Measurements from ENCODE around the gene PLEKHM3. TPM values are rescaled to one million over a fixed set of nuclear protein-coding genes. Genes with fewer than 3 reads are reported as not detected.

The PLEKHM3 gene
- total RNA-seq, 3 donors from 2014 or later (not counting 1 experiment from before 2014, with no cell fraction given) = 21.7 to 27.7 (median 26.3) TPM

- H3K4me1 Mint-ChIP-seq = peaks cover 11 to 16% of the 10 kb centered on the region in 2 donors
- intact Hi-C loops (cut with micrococcal nuclease) = no loop called here
- Histone ChIP-seq H3K9me3 (ENCODE audit: control insufficient read depth, insufficient read depth, low read length) (no peaks in the 10 kb centered on the region), H3K4me3 (ENCODE audit: low read length) (no peak overlapping the region), H3K4me1 (ENCODE audit: control insufficient read depth, insufficient read depth, low read length) (no peaks in the 10 kb centered on the region), H3K27ac (ENCODE audit: low read length) (no peak overlapping the region), H3K36me3 (ENCODE audit: control insufficient read depth, insufficient read depth, low read length) (no peaks in the 10 kb centered on the region), H3K27me3 (ENCODE audit: control insufficient read depth, insufficient read depth, low read length) (no peaks in the 10 kb centered on the region)
- 98% methylated on average over 4 of the region's 6 CpGs for WGBS (ENCODE audit: insufficient coverage)
- TF ChIP-seq CTCF (IDR thresholded peaks at IDR 0.05) = no peak
- H3K27me3 Mint-ChIP-seq (ENCODE audit: low read depth in 2 of 2) = no peaks in the 10 kb centered on the region
- H3K36me3 Mint-ChIP-seq = no peaks in the 10 kb centered on the region
- no peak overlapping the region for H3K4me3 Mint-ChIP-seq
- H3K9me3 Mint-ChIP-seq = no peaks in the 10 kb centered on the region
- ATAC-seq = no peak
- DNase-seq = no peak
- H3K27ac Mint-ChIP-seq = no peak overlapping the region
Observed at GRCh38 chr2:207952564-207953345, 72.6 kb downstream of the PLEKHM3 start.

- TF ChIP-seq CTCF (IDR thresholded peaks at IDR 0.05) = no peak
- H3K4me1 Mint-ChIP-seq = peaks cover 11 to 21% of the 10 kb centered on the region in 2 donors
- Histone ChIP-seq H3K36me3 (ENCODE audit: control insufficient read depth, insufficient read depth, low read length) (no peaks in the 10 kb centered on the region), H3K27ac (ENCODE audit: low read length) (no peak overlapping the region), H3K4me3 (ENCODE audit: low read length) (no peak overlapping the region), H3K27me3 (ENCODE audit: control insufficient read depth, insufficient read depth, low read length) (no peaks in the 10 kb centered on the region), H3K4me1 (ENCODE audit: control insufficient read depth, insufficient read depth, low read length) (no peaks in the 10 kb centered on the region), H3K9me3 (ENCODE audit: control insufficient read depth, insufficient read depth, low read length) (no peaks in the 10 kb centered on the region)
- no peaks in the 10 kb centered on the region for H3K27me3 Mint-ChIP-seq (ENCODE audit: low read depth in 2 of 2)
- 60% methylated on average over 4 of the region's 5 CpGs for WGBS (ENCODE audit: insufficient coverage)
- ATAC-seq = no peak
- H3K36me3 Mint-ChIP-seq = no peaks in the 10 kb centered on the region
- intact Hi-C loops (cut with micrococcal nuclease) = no loop called here
- no peaks in the 10 kb centered on the region for H3K9me3 Mint-ChIP-seq
- no peak overlapping the region for H3K4me3 Mint-ChIP-seq
- no peak overlapping the region for H3K27ac Mint-ChIP-seq
- DNase-seq = no peak
Observed at GRCh38 chr2:207951734-207952470, 73.4 kb downstream of the PLEKHM3 start.

- Mint-ChIP-seq H3K4me1 (peaks cover 11 to 26% of the 10 kb centered on the region in 2 donors), H3K27me3 (ENCODE audit: low read depth in 2 of 2) (no peaks in the 10 kb centered on the region), H3K4me3 (no peak overlapping the region), H3K36me3 (no peaks in the 10 kb centered on the region), H3K27ac (no peak overlapping the region), H3K9me3 (no peaks in the 10 kb centered on the region)
- Histone ChIP-seq H3K27me3 (ENCODE audit: control insufficient read depth, insufficient read depth, low read length) (no peaks in the 10 kb centered on the region), H3K4me1 (ENCODE audit: control insufficient read depth, insufficient read depth, low read length) (no peaks in the 10 kb centered on the region), H3K9me3 (ENCODE audit: control insufficient read depth, insufficient read depth, low read length) (no peaks in the 10 kb centered on the region), H3K36me3 (ENCODE audit: control insufficient read depth, insufficient read depth, low read length) (no peaks in the 10 kb centered on the region), H3K4me3 (ENCODE audit: low read length) (no peak overlapping the region), H3K27ac (ENCODE audit: low read length) (no peak overlapping the region)
- DNase-seq (no peak), ATAC-seq (no peak)
- no CpG with 5 or more reads among the region's 2 CpGs for WGBS (ENCODE audit: insufficient coverage)
- intact Hi-C loops (cut with micrococcal nuclease) = no loop called here
- no peak for TF ChIP-seq CTCF (IDR thresholded peaks at IDR 0.05)
Observed at GRCh38 chr2:207950761-207951114, 74.6 kb downstream of the PLEKHM3 start.

All from natural killer cell (primary cell).